AG08395 (cell line): Measurements from ENCODE around the gene TSPAN3.

Source experiments
- DNase-seq: peaks from one replicate; pipeline ENCODE4 v3.0.0; 2012; ENCODE audit warnings: mixed read lengths, low spot score

The TSPAN3 gene

DNA sequence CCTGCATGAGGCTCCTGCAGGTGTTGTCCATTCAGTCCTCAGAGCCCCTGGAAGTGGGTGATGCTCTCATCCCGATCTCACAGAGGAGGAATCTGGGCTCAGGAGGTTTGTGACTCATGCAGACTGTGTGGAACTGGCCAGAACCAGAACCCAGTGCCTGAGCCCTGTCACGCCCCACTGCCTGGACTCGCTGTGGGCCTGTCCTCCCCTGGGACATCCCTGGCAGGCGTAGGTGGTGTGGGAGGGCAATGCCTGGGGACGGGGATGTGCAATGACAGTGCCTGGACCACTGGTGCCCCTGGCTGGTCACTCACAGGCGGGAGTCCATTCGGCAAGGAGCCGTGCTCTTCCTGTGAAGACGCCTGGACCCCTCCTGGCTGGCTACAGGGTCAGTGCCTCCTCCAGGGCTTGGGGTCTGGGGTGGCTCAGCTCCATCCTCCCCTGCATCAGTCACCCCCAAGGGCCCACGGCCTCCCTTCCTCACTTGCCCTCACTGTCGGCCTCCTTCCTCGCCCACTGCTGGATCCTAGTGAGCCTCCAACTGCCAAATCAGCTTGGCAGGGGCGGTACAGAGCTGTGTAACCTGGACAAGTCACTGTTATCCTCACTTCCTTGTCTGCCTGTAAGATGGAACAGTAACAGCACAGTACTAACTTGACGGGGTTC, 61.1 kb downstream of the TSPAN3 start:
- DNase-seq, result peak; percentile 64

GRCh38 chr15:77009176-77009575, 61.7 kb downstream of the TSPAN3 start:
- DNase-seq, result no peak

GRCh38 chr15:77004189-77004588, 66.7 kb downstream of the TSPAN3 start:
- DNase-seq, result no peak

GRCh38 chr15:77002954-77003912, 67.7 kb downstream of the TSPAN3 start:
- no peak for DNase-seq

- DNase-seq, result peak; percentile 21
Observed at GRCh38 chr15:77002436-77002835, 68.5 kb downstream of the TSPAN3 start.

DNA sequence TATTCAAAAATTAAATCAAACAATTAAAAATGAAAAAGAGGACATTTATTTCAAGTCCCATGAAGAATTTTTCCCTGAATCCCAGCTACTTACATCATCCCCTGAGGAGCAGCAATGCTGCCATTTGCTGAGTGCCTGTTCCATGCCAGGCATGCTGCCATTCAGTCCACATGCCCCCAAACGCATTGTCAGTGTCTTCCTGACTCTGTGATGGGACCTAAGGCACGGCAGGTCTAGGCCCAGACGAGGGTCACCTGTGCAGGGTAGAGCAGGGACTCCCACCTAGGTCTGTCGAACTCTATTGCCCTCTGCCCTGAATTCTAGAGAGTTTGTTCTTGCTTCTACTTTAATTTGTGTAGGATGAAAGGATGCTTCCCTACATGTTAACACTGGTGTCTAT, 68.9 kb downstream of the TSPAN3 start:
- DNase-seq, result no peak

- no peak for DNase-seq
Observed at GRCh38 chr15:77001351-77001750, 69.6 kb downstream of the TSPAN3 start.

DNA sequence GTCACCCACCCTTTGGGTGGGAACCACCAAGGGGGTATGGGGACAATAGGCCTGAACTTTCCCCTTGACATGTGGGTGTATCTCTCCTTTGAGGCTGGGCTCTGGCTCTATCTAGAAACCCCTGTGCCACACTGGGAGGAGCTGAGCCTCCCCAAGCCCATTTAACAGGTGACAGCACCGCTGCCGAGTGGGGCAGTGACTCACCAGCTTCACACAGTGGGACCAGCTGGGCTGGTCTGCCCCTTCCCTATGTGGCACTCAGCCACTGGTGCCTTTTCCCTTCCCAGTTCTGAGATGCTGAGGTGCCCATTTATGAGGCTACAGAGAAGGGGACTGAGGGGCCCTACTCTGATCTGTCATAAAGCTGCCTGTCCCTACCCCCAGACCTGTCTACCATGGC, 70.9 kb downstream of the TSPAN3 start:
- no peak for DNase-seq

DNA sequence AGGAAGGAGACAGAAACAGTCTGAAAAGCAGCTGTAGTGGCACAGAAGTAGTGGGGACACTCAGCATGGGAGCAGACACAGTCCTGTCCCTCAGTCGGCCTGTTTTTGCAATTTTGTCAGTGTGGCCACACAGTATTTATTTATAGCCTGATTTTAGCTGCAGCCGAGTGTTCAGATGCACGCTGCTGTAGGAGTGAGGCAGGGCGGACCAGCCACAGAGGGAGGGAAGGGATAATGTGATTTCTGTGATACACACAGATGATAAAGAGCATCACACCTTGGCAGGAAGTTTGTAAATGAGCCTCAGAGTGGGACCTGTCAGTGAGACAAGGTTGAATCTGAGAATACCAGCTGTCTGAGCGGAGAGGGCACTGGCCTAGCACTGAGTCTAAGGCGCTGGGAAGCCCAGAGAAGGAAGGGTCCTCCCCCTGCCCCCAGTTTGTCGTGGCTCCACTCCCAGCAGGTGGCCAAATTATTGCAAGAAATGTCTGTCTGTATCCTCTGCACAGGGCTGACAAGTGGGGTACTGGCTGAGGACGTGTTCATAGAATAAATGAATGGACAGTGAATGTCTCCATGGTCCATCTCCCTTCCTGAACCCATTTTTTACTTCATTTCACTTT, 72.1 kb downstream of the TSPAN3 start:
- DNase-seq, result no peak

DNA sequence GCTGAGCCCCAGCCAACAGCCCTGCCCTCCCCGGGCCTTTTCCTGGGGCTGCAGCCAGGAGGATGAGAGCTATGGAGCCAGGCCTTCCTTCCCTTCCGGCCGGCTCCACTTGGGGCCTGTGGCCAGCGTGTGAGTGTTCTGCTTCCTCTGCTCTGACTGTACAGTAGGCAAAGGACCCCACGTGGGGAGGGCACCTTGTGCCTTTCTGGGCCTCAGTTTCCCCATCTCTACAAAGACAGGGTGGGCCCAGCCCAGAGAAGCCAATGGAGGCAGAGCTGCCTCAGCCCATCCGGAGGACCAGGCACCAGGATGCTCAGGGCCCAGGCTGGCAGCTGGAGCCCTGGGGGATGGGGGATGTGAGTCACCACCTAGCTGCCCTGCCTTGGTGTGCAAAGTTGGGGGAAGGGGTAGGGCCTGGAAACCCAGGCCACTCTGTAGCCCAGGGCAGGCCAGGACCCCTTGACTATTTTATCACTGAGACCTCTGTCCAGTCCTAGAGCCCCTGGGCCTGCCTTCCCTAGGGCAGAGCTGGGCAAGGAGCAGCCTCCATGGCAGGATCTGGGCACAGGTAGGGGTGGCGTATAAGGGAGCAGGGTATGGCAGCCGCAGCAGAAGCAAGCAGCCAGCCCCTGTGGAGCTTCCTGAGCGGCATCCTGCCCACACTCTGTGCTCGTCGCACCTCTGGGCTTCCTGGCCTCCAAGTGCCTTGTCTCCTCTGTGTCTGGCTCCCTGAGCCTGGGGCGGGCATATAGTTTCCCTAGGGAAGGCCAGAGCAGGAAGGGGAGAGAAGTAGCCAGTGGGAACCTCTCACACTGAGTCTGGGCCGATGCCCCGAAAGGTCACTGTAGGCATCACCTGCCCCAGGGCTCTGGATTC, 74.1 kb downstream of the TSPAN3 start:
- DNase-seq, result peak; percentile 45

DNA sequence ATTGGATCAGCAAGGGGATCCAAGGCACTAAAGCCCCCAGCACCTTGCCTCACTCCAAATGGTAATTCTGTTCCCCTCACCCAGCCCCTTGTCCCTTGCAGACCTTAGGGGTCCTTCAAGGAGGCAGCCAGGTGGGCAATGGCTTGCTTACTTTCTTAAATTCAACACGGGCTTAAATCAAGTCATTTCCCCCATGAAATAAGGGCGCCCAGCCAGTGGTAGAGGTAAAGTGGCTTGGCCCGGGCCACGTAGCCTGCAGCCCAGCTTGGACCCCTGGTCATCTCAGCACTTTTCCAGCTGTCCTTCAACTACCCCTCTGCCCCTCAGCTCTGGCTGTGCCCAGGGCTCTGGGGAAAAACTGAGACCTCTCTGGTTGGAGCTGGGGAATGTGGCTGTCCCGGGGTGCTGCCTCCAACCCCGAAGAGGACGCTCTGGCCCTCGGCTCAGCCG, 74.8 kb downstream of the TSPAN3 start:
- DNase-seq, result no peak

- peak; percentile 55 for DNase-seq
Observed at GRCh38 chr15:76994971-76995945, 75.7 kb downstream of the TSPAN3 start, which contains the start of gene PSTPIP1. Gene PSTPIP1, plus strand, starts transcription at chr15:76995126. Its CDS starts 448 bp downstream, at chr15:76995574.

- DNase-seq, result no peak
Observed at GRCh38 chr15:76994496-76994895, 76.4 kb downstream of the TSPAN3 start.

GRCh38 chr15:76994001-76994400, 76.9 kb downstream of the TSPAN3 start:
- no peak for DNase-seq

DNA sequence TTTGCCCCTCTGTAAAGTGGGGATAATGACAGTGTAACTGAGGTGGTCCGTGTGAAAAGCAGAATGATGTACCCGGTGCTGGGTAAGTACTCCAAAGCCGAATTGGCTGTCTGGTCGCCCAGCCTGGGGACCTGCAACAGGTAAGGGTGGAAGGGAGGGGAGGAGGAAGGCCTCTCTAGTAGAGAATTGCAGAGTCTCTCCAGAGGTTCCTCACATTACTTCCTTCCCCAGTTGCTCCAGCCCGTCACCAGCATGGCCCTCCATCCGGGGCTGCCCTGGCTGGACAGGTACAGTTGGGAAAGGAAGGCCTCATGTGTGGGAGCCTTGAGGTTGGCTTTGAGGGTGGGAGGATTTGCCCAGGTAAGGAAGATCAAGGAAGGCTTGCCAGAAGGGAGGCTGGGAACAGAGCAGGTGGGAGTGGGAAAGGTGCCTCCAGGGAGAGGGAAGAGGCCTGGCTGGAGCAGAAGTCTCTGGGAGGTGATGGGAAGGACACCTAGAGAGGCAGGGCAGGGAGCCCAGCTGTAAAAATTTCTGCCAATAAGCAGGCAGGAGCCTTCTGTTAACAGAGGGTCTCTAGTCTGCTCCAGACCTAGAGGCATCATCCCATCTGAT, 77.7 kb downstream of the TSPAN3 start:
- DNase-seq, result no peak

- no peak for DNase-seq
Observed at GRCh38 chr15:76991741-76992645, 78.9 kb downstream of the TSPAN3 start.
